ENCODE measurements around the gene MAST4.

MAST4 gene

DNA sequence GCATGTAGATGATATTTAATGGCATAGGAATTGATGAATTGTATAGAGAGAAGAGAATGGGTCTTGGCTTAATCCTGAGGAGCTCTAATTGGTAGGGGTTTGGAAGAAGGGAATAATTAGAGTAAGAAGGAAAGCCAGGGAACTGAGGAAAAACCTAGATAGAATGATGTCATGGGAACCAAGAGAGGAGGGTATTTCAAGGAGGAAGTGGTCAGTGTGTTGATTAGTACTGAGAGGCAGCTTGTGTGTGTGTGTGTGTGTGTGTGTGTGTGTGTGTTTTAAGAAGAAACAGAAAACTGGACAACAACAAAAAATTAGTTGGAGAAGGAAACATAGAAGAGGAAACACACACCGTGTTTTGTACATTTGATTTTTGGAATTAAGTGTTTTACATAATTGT is 42.8 kb downstream of the MAST4 start:
- Histone ChIP-seq H3K27ac (ENCODE audit: low read depth, low read length) (no peak overlapping the region), H3K4me1 (ENCODE audit: control insufficient read depth in 5 of 5, insufficient read depth in 5 of 5, low read length in 5 of 5) (peaks cover 0 to 19% (median 8%) of the 10 kb centered on the region in 5 donors), H3K9ac (ENCODE audit: low read length in 5 of 5) (no peak overlapping the region), H3K36me3 (ENCODE audit: control insufficient read depth in 5 of 5, insufficient read depth in 5 of 5, low read length in 5 of 5) (no peaks in the 10 kb centered on the region), H3K27me3 (ENCODE audit: control insufficient read depth in 5 of 5, insufficient read depth in 4 of 5, low read length in 5 of 5) (no peaks in the 10 kb centered on the region), H3K9me3 (ENCODE audit: control insufficient read depth in 5 of 5, low read length in 5 of 5) (no peaks in the 10 kb centered on the region), H3K4me3 (ENCODE audit: low read depth in 1 of 5, low read length in 5 of 5) (no peak overlapping the region)

DNA sequence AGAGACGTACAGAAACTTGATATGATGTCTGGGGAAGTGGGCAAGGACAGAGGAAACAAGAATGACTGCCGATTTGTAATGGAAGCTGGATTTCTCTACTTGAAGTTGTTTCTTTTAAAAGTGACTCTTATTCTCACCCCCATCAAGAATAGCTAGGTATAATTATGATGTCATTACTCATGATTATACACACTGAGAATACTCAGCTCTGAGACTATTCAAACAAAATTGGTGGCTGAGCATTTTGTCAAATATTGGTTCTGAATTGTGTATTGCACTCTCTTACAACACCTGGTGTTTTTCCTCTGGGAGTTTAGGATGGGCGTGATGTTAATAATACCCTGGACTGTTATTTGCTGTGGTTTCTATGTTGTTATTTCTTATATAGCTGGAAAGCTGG is 46.3 kb downstream of the MAST4 start:
- peaks cover 0 to 17% (median 4%) of the 10 kb centered on the region in 5 donors for H3K4me1 ChIP-seq (ENCODE audit: control insufficient read depth in 5 of 5, insufficient read depth in 5 of 5, low read length in 5 of 5)

DNA sequence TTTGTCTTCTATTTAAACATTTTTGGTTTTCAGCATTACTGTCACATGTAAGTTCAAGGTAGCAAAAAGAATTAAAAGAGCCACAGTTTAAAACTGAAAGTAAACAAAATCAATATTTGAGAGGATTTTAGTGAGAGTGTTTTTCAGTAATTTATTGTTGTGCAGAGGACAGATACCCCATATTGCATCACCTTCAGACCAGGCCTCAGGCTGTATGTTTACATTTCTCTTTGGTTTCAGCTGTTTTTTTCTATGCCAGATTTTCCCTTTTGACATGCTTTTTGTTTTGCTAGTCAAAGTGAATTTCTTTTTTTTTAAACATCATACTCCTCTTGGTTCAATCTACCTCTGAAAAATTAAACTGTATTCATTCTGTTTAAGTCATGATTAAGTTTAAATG is 47.2 kb downstream of the MAST4 start:
- Histone ChIP-seq H3K4me1 (ENCODE audit: control insufficient read depth in 5 of 5, insufficient read depth in 5 of 5, low read length in 5 of 5) (peaks cover 0 to 17% (median 8%) of the 10 kb centered on the region in 5 donors), H3K9me3 (ENCODE audit: control insufficient read depth in 5 of 5, low read length in 5 of 5) (no peaks in the 10 kb centered on the region), H3K27me3 (ENCODE audit: control insufficient read depth in 5 of 5, insufficient read depth in 4 of 5, low read length in 5 of 5) (no peaks in the 10 kb centered on the region), H3K27ac (ENCODE audit: low read depth, low read length) (peak overlapping the region; percentile 29), H3K9ac (ENCODE audit: low read length in 5 of 5) (no peak overlapping the region), H3K4me3 (ENCODE audit: low read depth in 1 of 5, low read length in 5 of 5) (no peak overlapping the region), H3K36me3 (ENCODE audit: control insufficient read depth in 5 of 5, insufficient read depth in 5 of 5, low read length in 5 of 5) (no peaks in the 10 kb centered on the region)

More for the DNA sequence above, 46.3 kb downstream of the MAST4 start:
- Histone ChIP-seq H3K4me3 (ENCODE audit: low read depth in 1 of 5, low read length in 5 of 5) (no peak overlapping the region), H3K36me3 (ENCODE audit: control insufficient read depth in 5 of 5, insufficient read depth in 5 of 5, low read length in 5 of 5) (no peaks in the 10 kb centered on the region), H3K9ac (ENCODE audit: low read length in 5 of 5) (no peak overlapping the region), H3K27ac (ENCODE audit: low read depth, low read length) (no peak overlapping the region), H3K9me3 (ENCODE audit: control insufficient read depth in 5 of 5, low read length in 5 of 5) (no peaks in the 10 kb centered on the region), H3K27me3 (ENCODE audit: control insufficient read depth in 5 of 5, insufficient read depth in 4 of 5, low read length in 5 of 5) (no peaks in the 10 kb centered on the region)

DNA sequence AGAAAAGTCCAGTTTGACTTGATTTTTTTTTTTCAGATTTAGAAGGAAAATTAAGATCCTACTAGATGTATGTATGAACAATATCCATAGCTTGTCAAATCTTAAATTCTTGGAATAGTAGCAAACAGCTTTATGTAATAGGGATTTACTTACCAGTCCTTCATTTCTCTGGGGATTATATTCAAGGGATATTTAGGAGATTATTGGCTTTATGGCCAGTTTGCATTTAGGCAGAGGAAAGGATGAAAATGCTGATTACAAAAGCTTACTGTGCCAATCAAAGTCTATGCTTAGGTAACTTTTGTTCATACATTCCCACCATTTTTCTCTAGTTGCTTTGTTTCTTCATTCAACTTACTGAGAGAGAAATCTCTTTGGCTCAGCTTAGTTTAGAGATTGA is 47.9 kb downstream of the MAST4 start:
- Histone ChIP-seq H3K9me3 (ENCODE audit: control insufficient read depth in 5 of 5, low read length in 5 of 5) (no peaks in the 10 kb centered on the region), H3K4me3 (ENCODE audit: low read depth in 1 of 5, low read length in 5 of 5) (no peak overlapping the region), H3K36me3 (ENCODE audit: control insufficient read depth in 5 of 5, insufficient read depth in 5 of 5, low read length in 5 of 5) (no peaks in the 10 kb centered on the region), H3K4me1 (ENCODE audit: control insufficient read depth in 5 of 5, insufficient read depth in 5 of 5, low read length in 5 of 5) (peaks cover 0 to 16% (median 8%) of the 10 kb centered on the region in 5 donors), H3K27me3 (ENCODE audit: control insufficient read depth in 5 of 5, insufficient read depth in 4 of 5, low read length in 5 of 5) (no peaks in the 10 kb centered on the region), H3K27ac (ENCODE audit: low read depth, low read length) (peak overlapping the region; percentile 29), H3K9ac (ENCODE audit: low read length in 5 of 5) (no peak overlapping the region)

- Histone ChIP-seq H3K9me3 (ENCODE audit: control insufficient read depth in 5 of 5, low read length in 5 of 5) (no peaks in the 10 kb centered on the region), H3K9ac (ENCODE audit: low read length in 5 of 5) (no peak overlapping the region), H3K4me1 (ENCODE audit: control insufficient read depth in 5 of 5, insufficient read depth in 5 of 5, low read length in 5 of 5) (peaks cover 0 to 16% (median 8%) of the 10 kb centered on the region in 5 donors), H3K36me3 (ENCODE audit: control insufficient read depth in 5 of 5, insufficient read depth in 5 of 5, low read length in 5 of 5) (no peaks in the 10 kb centered on the region), H3K4me3 (ENCODE audit: low read depth in 1 of 5, low read length in 5 of 5) (no peak overlapping the region), H3K27ac (ENCODE audit: low read depth, low read length) (no peak overlapping the region), H3K27me3 (ENCODE audit: control insufficient read depth in 5 of 5, insufficient read depth in 4 of 5, low read length in 5 of 5) (no peaks in the 10 kb centered on the region)
These were observed 48.8 kb downstream of the MAST4 start for GRCh38 chr5:66645039-66645438.

DNA sequence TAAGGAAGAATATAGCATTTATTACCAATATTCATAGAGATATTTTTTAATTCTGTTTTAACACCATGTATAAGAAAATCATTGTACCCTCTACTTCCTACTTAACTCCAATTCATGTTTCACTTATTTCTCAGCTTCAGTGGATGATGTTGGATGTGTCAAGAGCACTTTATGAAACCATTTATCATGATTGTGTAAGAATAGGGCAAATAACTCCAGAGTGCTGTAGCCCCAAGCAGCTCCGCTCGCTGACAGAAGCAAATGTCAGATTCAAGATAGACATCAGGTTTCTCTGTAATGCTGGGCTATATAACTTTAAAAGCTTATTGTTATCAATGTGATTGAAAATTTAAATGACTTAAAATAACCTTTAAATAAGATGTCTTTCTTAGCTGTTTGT is 50.4 kb downstream of the MAST4 start:
- Histone ChIP-seq H3K27ac (ENCODE audit: low read depth, low read length) (peak overlapping the region; percentile 92), H3K9me3 (ENCODE audit: control insufficient read depth in 5 of 5, low read length in 5 of 5) (peaks cover 0 to 2% (median 0%) of the 10 kb centered on the region in 5 donors), H3K36me3 (ENCODE audit: control insufficient read depth in 5 of 5, insufficient read depth in 5 of 5, low read length in 5 of 5) (no peaks in the 10 kb centered on the region), H3K9ac (ENCODE audit: low read length in 5 of 5) (peak overlapping the region in 2 of 5 donors; percentile 28 to 83), H3K4me3 (ENCODE audit: low read depth in 1 of 5, low read length in 5 of 5) (no peak overlapping the region), H3K27me3 (ENCODE audit: control insufficient read depth in 5 of 5, insufficient read depth in 4 of 5, low read length in 5 of 5) (no peaks in the 10 kb centered on the region), H3K4me1 (ENCODE audit: control insufficient read depth in 5 of 5, insufficient read depth in 5 of 5, low read length in 5 of 5) (peaks cover 0 to 16% (median 8%) of the 10 kb centered on the region in 5 donors)

DNA sequence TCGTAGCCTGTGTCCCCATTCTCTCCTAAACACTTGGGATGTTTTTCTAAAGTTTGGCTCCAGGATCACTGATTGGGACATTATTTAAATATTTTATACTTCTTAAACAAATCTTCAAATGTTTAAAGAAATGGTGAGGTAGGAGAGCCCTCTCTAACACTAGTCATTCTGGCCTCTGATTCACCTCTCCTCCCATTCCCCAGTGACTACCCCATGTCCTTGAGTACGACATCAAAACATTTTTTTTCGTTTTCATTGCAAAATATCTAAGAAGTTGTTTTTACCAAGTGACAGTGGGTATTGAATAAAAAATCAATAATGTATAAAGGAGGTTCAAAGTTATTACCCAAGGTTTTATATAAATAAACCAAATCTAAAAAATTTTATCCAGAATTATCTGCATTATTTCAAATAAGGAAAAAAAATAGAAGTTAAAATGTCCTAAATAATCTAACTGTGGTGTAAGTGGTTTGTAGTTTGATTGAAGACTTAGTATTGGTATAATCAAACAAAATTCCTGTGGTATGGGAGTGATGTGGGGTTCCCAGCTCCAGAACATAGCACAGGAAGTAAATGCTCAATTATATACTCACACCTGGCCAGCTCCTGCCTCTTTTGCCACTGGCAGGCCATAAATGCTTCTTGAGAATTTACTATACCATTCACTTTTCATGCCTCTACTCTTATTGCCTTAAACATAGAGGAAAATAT is 51.1 kb downstream of the MAST4 start:
- Histone ChIP-seq H3K4me3 (ENCODE audit: low read depth in 1 of 5, low read length in 5 of 5) (no peak overlapping the region), H3K27ac (ENCODE audit: low read depth, low read length) (peak overlapping the region; percentile 92), H3K36me3 (ENCODE audit: control insufficient read depth in 5 of 5, insufficient read depth in 5 of 5, low read length in 5 of 5) (no peaks in the 10 kb centered on the region), H3K9ac (ENCODE audit: low read length in 5 of 5) (peak overlapping the region in 2 of 5 donors; percentile 28 to 83), H3K9me3 (ENCODE audit: control insufficient read depth in 5 of 5, low read length in 5 of 5) (peaks cover 0 to 4% (median 0%) of the 10 kb centered on the region in 5 donors), H3K4me1 (ENCODE audit: control insufficient read depth in 5 of 5, insufficient read depth in 5 of 5, low read length in 5 of 5) (peaks cover 0 to 16% (median 8%) of the 10 kb centered on the region in 5 donors), H3K27me3 (ENCODE audit: control insufficient read depth in 5 of 5, insufficient read depth in 4 of 5, low read length in 5 of 5) (no peaks in the 10 kb centered on the region)

- Histone ChIP-seq H3K27ac (ENCODE audit: low read depth, low read length) (no peak overlapping the region), H3K36me3 (ENCODE audit: control insufficient read depth in 5 of 5, insufficient read depth in 5 of 5, low read length in 5 of 5) (no peaks in the 10 kb centered on the region), H3K9ac (ENCODE audit: low read length in 5 of 5) (no peak overlapping the region), H3K4me3 (ENCODE audit: low read depth in 1 of 5, low read length in 5 of 5) (no peak overlapping the region), H3K9me3 (ENCODE audit: control insufficient read depth in 5 of 5, low read length in 5 of 5) (peaks cover 0 to 4% (median 0%) of the 10 kb centered on the region in 5 donors), H3K4me1 (ENCODE audit: control insufficient read depth in 5 of 5, insufficient read depth in 5 of 5, low read length in 5 of 5) (peaks cover 0 to 12% (median 8%) of the 10 kb centered on the region in 5 donors), H3K27me3 (ENCODE audit: control insufficient read depth in 5 of 5, insufficient read depth in 4 of 5, low read length in 5 of 5) (no peaks in the 10 kb centered on the region)
These were observed 56.6 kb downstream of the MAST4 start for GRCh38 chr5:66652818-66653217.

- Histone ChIP-seq H3K27me3 (ENCODE audit: control insufficient read depth in 5 of 5, insufficient read depth in 4 of 5, low read length in 5 of 5) (no peaks in the 10 kb centered on the region), H3K4me1 (ENCODE audit: control insufficient read depth in 5 of 5, insufficient read depth in 5 of 5, low read length in 5 of 5) (peaks cover 0 to 12% (median 9%) of the 10 kb centered on the region in 5 donors), H3K27ac (ENCODE audit: low read depth, low read length) (peak overlapping the region; percentile 40), H3K4me3 (ENCODE audit: low read depth in 1 of 5, low read length in 5 of 5) (no peak overlapping the region), H3K36me3 (ENCODE audit: control insufficient read depth in 5 of 5, insufficient read depth in 5 of 5, low read length in 5 of 5) (no peaks in the 10 kb centered on the region), H3K9ac (ENCODE audit: low read length in 5 of 5) (no peak overlapping the region), H3K9me3 (ENCODE audit: control insufficient read depth in 5 of 5, low read length in 5 of 5) (peaks cover 0 to 4% (median 0%) of the 10 kb centered on the region in 5 donors)
These were observed 57.1 kb downstream of the MAST4 start for GRCh38 chr5:66653325-66653724.

GRCh38 chr5:66655395-66656324 is 59.5 kb downstream of the MAST4 start:
- H3K4me3 ChIP-seq (ENCODE audit: low read depth in 1 of 5, low read length in 5 of 5): no peak overlapping the region
- peaks cover 0 to 4% (median 0%) of the 10 kb centered on the region in 5 donors for H3K9me3 ChIP-seq (ENCODE audit: control insufficient read depth in 5 of 5, low read length in 5 of 5)
- no peak overlapping the region for H3K9ac ChIP-seq (ENCODE audit: low read length in 5 of 5)
- H3K27me3 ChIP-seq (ENCODE audit: control insufficient read depth in 5 of 5, insufficient read depth in 4 of 5, low read length in 5 of 5): no peaks in the 10 kb centered on the region
- no peaks in the 10 kb centered on the region for H3K36me3 ChIP-seq (ENCODE audit: control insufficient read depth in 5 of 5, insufficient read depth in 5 of 5, low read length in 5 of 5)
- H3K4me1 ChIP-seq (ENCODE audit: control insufficient read depth in 5 of 5, insufficient read depth in 5 of 5, low read length in 5 of 5): peaks cover 0 to 22% (median 14%) of the 10 kb centered on the region in 5 donors
- peak overlapping the region; percentile 64 for H3K27ac ChIP-seq (ENCODE audit: low read depth, low read length)
